SK-N-SH treated with all-trans-retinoic acid at 6 μM for 48 hours (cell line): Measurements from ENCODE around the gene TMEM69.
A peak's percentile ranks its signal among the peaks of the same experiment; 100 is the strongest.

ENCODE experiments used
- ARNTL ChIP-seq: fragments of 450-650 bp; formaldehyde crosslinking; IDR thresholded peaks from 2 replicates; pipeline ENCODE4 v1.5.0; 2020; ENCODE audit warnings: low read depth, mild to moderate bottlenecking, moderate library complexity, borderline replicate concordance
- BACH2 ChIP-seq: fragments of 250-450 bp; sonication (Bioruptor Pico); IDR thresholded peaks from 2 replicates; pipeline ENCODE4 v1.9.0; 2021; ENCODE audit warnings: mild to moderate bottlenecking, borderline replicate concordance
- PATZ1 ChIP-seq: fragments of 250-450 bp; sonication (Bioruptor Pico); IDR thresholded peaks from 2 replicates; pipeline ENCODE4 v1.8.0; 2020; ENCODE audit warnings: mild to moderate bottlenecking, moderate library complexity, borderline replicate concordance
- PPARA ChIP-seq: fragments of 250-450 bp; sonication (Bioruptor Pico); IDR thresholded peaks from 2 replicates; pipeline ENCODE4 v1.5.0; 2020; ENCODE audit warnings: mild to moderate bottlenecking, borderline replicate concordance
- ZFP3 ChIP-seq: fragments of 250-450 bp; sonication (Bioruptor Pico); IDR thresholded peaks from 2 replicates; pipeline ENCODE4 v1.5.0; 2020; ENCODE audit warnings: mild to moderate bottlenecking, moderate library complexity
- ZFP30 ChIP-seq: fragments of 450-650 bp; formaldehyde crosslinking; IDR thresholded peaks from 2 replicates; pipeline ENCODE4 v1.5.0; 2022; ENCODE audit warnings: mild to moderate bottlenecking, moderate library complexity
- ZNF70 ChIP-seq: fragments of 450-650 bp; formaldehyde crosslinking; IDR thresholded peaks from 2 replicates; pipeline ENCODE4 v1.5.0; 2020; ENCODE audit warnings: mild to moderate bottlenecking, moderate library complexity
- TF ChIP-seq, protein P1 (sequence below): fragments of 250-450 bp; sonication (Bioruptor Pico); IDR thresholded peaks from 2 replicates; pipeline ENCODE4 v1.5.1; 2021; ENCODE audit warnings: mild to moderate bottlenecking, moderate library complexity

GRCh38 chr1:45686015-45686287 lies 2.0 kb upstream of the TMEM69 start:
- TF ChIP-seq ZNF70 (CRISPR knock-in tag) (no peak), PATZ1 (CRISPR knock-in tag) (no peak), ZFP30 (CRISPR knock-in tag) (no peak), ARNTL (CRISPR knock-in tag) (no peak), ZFP3 (CRISPR knock-in tag) (peak; percentile 81), BACH2 (CRISPR knock-in tag) (no peak), PPARA (CRISPR knock-in tag) (no peak)
- TF ChIP-seq, protein P1, sequence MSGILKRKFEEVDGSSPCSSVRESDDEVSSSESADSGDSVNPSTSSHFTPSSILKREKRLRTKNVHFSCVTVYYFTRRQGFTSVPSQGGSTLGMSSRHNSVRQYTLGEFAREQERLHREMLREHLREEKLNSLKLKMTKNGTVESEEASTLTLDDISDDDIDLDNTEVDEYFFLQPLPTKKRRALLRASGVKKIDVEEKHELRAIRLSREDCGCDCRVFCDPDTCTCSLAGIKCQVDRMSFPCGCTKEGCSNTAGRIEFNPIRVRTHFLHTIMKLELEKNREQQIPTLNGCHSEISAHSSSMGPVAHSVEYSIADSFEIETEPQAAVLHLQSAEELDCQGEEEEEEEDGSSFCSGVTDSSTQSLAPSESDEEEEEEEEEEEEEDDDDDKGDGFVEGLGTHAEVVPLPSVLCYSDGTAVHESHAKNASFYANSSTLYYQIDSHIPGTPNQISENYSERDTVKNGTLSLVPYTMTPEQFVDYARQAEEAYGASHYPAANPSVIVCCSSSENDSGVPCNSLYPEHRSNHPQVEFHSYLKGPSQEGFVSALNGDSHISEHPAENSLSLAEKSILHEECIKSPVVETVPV, result no peak
